OCI-LY3 (cell line): Measurements from ENCODE around the gene STIMATE.

Source experiments
- H2AFZ ChIP-seq: fragments of 200-600, 300-600 bp; shearing (Covaris generic); 2 replicates; pipeline ENCODE4 v1.6.0; 2014; ENCODE audit warnings: antibody characterized with exemption, low read depth, low read length
- H3K27ac ChIP-seq: fragments of 200-600, 300-600 bp; sonication (generic); 2 replicates; pipeline ENCODE4 v1.5.1; 2014; ENCODE audit warnings: mild to moderate bottlenecking, low read length, moderate library complexity, mixed read lengths
- H3K27me3 ChIP-seq: fragments of 200-600, 300-600 bp; sonication (generic); 2 replicates; pipeline ENCODE4 v1.6.1; 2014; ENCODE audit warnings: low read depth, low read length, mixed read lengths
- H3K36me3 ChIP-seq: fragments of 200-600, 300-600 bp; sonication (generic); replicated peaks from 2 replicates; pipeline ENCODE3; 2014; ENCODE audit warnings: low read depth, low read length, mixed read lengths
- H3K4me1 ChIP-seq: fragments of 300-600, 200-600 bp; sonication (generic); 2 replicates; pipeline ENCODE4 v1.6.1; 2014; ENCODE audit warnings: low read length, mixed read lengths
- H3K4me2 ChIP-seq: fragments of 200-600, 300-600 bp; sonication (generic); 2 replicates; pipeline ENCODE4 v1.6.1; 2014; ENCODE audit warnings: low read length, mixed read lengths
- H3K4me3 ChIP-seq: fragments of 300-600, 200-600 bp; sonication (generic); 2 replicates; pipeline ENCODE4 v1.5.1; 2014; ENCODE audit warnings: antibody characterized with exemption, mild to moderate bottlenecking, low read length, moderate library complexity
- H3K79me2 ChIP-seq: fragments of 300-600, 200-600 bp; shearing (Covaris generic); 2 replicates; pipeline ENCODE4 v1.6.1; 2014; ENCODE audit warnings: mild to moderate bottlenecking, low read length, mixed read lengths
- H3K9ac ChIP-seq: fragments of 300-600, 200-600 bp; shearing (Covaris generic); 2 replicates; pipeline ENCODE4 v1.6.0; 2014; ENCODE audit warnings: mild to moderate bottlenecking, low read length, moderate library complexity
- H3K9me3 ChIP-seq: fragments of 200-600, 300-600 bp; shearing (Covaris generic); 2 replicates; pipeline ENCODE4 v1.6.1; 2014; ENCODE audit warnings: low read length, mixed read lengths; ENCODE audit not compliant: insufficient read depth
- H4K20me1 ChIP-seq: fragments of 200-600, 300-600 bp; sonication (generic); 2 replicates; pipeline ENCODE4 v1.6.1; 2016; ENCODE audit warnings: low read length, mixed read lengths; ENCODE audit not compliant: insufficient read depth
- EZH2phosphoT487 ChIP-seq: fragments of 200-600 bp; shearing (Covaris generic); IDR thresholded peaks from 2 replicates; pipeline ENCODE4 v1.6.1; 2018; ENCODE audit warnings: antibody characterized with exemption, mixed run types, low read depth
- TF ChIP-seq, protein P1 (sequence below): fragments of 200-600, 300-600 bp; sonication (generic); IDR thresholded peaks from 2 replicates; pipeline ENCODE4 v1.5.1; 2014; ENCODE audit warnings: antibody characterized with exemption, low read length, low read depth

STIMATE gene

DNA sequence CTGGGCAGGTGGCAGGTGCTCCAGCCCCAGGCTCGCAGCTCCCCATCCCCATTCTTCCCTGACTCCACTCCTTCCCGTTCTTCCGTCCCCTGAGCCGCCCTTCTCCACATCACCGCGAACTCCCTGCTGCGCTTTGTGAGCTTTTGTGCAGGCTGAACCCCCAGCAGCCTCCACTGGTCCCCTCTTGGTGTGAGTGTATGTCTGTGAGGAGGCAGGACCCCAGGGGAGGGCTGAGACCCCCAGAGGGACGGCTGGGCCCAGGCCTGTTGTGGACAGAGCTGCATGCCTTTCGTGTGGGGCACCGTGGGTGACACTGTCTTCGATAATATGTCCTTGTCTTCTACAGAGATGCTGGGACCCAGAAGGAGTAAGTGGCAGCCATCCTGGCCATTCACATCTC, 110.1 kb downstream of the STIMATE start:
- H3K9me3 ChIP-seq, result no peaks in the 10 kb centered on the region
- H3K27me3 ChIP-seq, result no peaks in the 10 kb centered on the region
- no peaks in the 10 kb centered on the region for H4K20me1 ChIP-seq
- TF ChIP-seq, protein P1, sequence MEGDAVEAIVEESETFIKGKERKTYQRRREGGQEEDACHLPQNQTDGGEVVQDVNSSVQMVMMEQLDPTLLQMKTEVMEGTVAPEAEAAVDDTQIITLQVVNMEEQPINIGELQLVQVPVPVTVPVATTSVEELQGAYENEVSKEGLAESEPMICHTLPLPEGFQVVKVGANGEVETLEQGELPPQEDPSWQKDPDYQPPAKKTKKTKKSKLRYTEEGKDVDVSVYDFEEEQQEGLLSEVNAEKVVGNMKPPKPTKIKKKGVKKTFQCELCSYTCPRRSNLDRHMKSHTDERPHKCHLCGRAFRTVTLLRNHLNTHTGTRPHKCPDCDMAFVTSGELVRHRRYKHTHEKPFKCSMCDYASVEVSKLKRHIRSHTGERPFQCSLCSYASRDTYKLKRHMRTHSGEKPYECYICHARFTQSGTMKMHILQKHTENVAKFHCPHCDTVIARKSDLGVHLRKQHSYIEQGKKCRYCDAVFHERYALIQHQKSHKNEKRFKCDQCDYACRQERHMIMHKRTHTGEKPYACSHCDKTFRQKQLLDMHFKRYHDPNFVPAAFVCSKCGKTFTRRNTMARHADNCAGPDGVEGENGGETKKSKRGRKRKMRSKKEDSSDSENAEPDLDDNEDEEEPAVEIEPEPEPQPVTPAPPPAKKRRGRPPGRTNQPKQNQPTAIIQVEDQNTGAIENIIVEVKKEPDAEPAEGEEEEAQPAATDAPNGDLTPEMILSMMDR, result no peak
- TF ChIP-seq EZH2phosphoT487, result no peak
- H3K4me1 ChIP-seq, result no peaks in the 10 kb centered on the region
- no peak overlapping the region for H2AFZ ChIP-seq
- no peaks in the 10 kb centered on the region for H3K36me3 ChIP-seq
- no peak overlapping the region for H3K4me3 ChIP-seq
- no peak overlapping the region for H3K27ac ChIP-seq
- H3K79me2 ChIP-seq, result no peaks in the 10 kb centered on the region
- H3K9ac ChIP-seq, result no peak overlapping the region
- no peak overlapping the region for H3K4me2 ChIP-seq
